GM08714 (cell line): Measurements from ENCODE around the gene MCHR1.

ENCODE experiments used
- H3K4me3 ChIP-seq: fragments of 200-500 bp; sonication (Bioruptor generic); 2 replicates; pipeline ENCODE4 v1.5.1; 2014; ENCODE audit warnings: mild to moderate bottlenecking, low read length, inconsistent platforms
- ZNF274 ChIP-seq: IDR thresholded peaks from 2 replicates; pipeline ENCODE4 v1.6.1; 2012; ENCODE audit warnings: mild to moderate bottlenecking, low read depth, low read length

The MCHR1 gene

DNA sequence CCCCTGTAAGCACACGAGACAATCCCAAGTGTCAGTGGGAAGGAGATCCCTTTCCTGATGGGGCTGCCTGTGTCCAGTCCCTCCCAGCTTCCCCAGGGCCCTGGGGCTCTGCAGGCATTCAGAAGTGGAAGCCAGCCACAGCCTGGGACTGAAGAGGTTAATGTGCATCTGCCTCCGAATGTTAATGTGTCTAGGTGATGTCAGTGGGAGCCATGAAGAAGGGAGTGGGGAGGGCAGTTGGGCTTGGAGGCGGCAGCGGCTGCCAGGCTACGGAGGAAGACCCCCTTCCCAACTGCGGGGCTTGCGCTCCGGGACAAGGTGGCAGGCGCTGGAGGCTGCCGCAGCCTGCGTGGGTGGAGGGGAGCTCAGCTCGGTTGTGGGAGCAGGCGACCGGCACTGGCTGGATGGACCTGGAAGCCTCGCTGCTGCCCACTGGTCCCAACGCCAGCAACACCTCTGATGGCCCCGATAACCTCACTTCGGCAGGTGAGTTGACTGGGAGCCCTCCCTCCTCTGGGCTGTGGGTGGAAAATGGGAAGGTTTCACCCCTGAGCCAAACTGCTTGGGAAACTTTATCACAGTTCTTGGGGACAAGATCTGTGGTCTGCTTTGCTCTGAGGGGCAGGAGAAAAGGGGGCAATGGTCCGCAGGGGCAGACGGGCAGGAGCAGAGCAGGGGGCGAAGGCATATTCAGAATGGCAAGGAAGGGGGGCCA lies at the start of gene MCHR1:
Gene MCHR1, plus strand, starts transcription at position 236 of the 715 bp plus-strand sequence. Its CDS starts 169 bp downstream, at position 405.
- TF ChIP-seq ZNF274, result no peak
- no peak within 1 kb of the TSS for H3K4me3 ChIP-seq

DNA sequence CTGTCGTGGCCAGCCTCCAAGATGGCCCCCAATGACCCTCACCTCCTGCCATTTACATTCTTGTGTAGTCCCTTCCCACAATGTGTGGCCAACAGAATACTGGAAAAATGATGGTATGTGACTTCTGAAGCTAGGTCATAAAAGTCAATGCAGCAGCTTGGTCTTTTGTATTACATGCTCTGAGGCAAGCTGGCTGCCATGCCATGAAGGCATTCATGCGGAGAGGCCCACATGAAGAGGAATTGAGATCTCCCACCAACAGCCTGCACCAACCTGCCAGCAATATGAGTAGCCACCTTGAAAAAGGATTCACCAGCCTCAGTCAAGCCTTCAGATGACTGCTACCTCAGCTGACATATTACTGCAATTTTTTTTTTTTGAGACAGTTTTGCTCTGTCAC lies 47.4 kb upstream of the MCHR1 start:
- TF ChIP-seq ZNF274, result no peak
- no peak overlapping the region for H3K4me3 ChIP-seq

GRCh38 chr22:40633036-40633435 lies 46.2 kb upstream of the MCHR1 start:
- no peak for TF ChIP-seq ZNF274
- no peak overlapping the region for H3K4me3 ChIP-seq

DNA sequence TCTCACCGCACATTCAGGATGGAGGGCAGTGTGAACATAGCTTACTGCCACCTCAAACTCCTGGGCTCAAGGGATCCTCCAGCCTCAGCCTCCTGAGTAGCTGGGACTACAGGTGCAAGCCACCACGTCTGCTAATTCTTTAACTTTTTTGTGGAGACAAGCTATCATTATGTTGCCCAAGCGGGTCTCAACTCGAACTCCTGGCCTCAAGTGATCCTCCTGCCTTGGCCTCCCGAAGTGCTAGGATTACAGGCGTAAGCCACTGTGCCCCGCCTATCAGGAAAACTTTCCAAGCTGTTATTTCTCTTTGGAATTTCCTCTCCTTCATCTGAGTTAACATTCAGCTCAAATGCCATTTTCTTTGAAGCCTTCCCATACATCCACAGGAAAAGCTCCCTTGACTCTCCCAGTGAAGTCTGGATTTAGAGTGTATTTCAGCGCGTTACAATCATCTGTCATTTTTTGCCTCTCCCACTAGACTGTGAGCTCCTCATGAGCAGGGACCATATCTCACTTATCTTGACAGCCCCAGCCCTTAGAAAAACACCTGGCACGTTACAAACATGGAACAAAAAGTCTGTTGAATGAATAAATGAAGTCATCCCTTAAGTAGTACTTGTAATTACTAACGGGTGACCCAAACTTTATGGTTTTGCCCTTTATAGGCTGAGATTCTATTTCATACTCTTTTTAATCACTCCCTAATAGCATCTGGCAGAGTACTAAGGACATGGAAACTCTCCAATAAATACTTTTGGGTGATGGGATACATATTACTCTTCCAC lies 45.0 kb upstream of the MCHR1 start:
- no peak overlapping the region for H3K4me3 ChIP-seq
- TF ChIP-seq ZNF274, result no peak

GRCh38 chr22:40635043-40635939 lies 44.0 kb upstream of the MCHR1 start:
- peak overlapping the region; percentile 83 for H3K4me3 ChIP-seq
- TF ChIP-seq ZNF274, result no peak

DNA sequence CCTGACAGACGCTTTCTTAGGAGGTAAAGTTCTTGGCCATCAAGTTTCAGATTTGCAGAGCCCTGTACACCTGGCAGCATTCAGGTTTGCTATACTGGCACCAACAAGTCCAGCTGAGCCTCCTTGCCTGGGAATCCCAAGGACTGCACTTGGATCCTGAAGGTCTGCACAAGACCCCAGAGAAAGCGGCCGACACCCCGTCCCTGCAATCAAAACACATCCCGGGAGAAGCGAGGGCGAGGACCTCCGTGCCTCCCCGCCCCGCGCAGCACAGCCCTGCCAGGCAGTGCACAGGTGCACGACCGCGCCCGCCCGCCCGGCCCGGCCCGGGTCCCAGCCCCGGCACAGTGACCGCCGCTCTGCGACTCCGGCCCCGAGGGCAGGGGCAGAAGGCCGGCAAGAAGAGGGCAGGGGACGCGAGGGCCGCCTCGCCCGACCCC lies 43.3 kb upstream of the MCHR1 start:
- peak overlapping the region; percentile 83 for H3K4me3 ChIP-seq
- TF ChIP-seq ZNF274, result no peak

DNA sequence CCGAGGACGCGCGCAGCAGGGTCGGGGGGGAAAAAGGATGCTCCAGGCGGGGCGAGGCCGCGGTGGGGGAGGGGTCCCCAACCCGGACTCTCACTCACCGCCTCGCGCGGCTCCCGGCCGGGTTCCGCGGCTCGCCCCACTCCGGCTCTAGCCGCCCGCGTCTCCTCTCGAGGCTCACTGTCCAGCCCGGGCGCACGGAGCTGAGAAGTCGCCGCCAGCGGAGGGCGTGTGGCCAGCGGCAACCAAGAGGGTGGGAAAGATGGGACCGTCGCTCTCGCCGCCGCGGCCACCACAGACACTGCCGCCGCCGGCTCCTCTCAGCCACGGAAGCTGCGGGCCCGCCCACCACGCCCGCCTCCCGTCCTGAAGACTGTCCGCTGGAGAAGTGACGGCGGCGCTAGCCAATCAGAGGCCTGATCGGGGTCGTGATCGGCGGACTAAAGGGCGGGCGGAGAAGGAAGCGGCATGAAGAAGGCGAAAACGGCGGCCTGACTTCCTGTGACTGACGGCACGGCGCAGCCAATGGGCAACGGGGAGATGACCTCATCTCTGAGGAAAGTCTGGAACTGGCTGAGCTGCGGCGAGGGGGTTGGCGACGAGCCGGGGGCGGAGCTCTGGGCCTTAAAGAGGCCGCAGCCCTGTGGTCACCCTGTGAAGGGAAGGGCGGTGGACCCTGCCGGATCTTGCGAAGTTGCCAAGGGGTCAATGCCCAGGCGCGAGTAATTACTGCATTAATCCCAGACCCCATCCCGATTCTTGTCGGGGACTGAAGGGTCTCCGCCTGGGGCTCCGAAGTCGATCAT lies 42.7 kb upstream of the MCHR1 start, which contains the start of gene MRTFA:
Gene MRTFA, minus strand, starts transcription at position 340 of the 803 bp plus-strand sequence.
- TF ChIP-seq ZNF274, result no peak
- peak within 1 kb of the TSS; percentile 83 for H3K4me3 ChIP-seq

- TF ChIP-seq ZNF274, result no peak
- peak overlapping the region; percentile 81 for H3K4me3 ChIP-seq
Observed at GRCh38 chr22:40637183-40638150, 41.8 kb upstream of the MCHR1 start.

GRCh38 chr22:40638261-40638660 lies 41.0 kb upstream of the MCHR1 start:
- no peak for TF ChIP-seq ZNF274
- no peak overlapping the region for H3K4me3 ChIP-seq

GRCh38 chr22:40641269-40641668 lies 38.0 kb upstream of the MCHR1 start:
- H3K4me3 ChIP-seq, result no peak overlapping the region
- no peak for TF ChIP-seq ZNF274

- no peak for TF ChIP-seq ZNF274
- H3K4me3 ChIP-seq, result no peak overlapping the region
Observed at GRCh38 chr22:40642316-40642715, 37.0 kb upstream of the MCHR1 start.

DNA sequence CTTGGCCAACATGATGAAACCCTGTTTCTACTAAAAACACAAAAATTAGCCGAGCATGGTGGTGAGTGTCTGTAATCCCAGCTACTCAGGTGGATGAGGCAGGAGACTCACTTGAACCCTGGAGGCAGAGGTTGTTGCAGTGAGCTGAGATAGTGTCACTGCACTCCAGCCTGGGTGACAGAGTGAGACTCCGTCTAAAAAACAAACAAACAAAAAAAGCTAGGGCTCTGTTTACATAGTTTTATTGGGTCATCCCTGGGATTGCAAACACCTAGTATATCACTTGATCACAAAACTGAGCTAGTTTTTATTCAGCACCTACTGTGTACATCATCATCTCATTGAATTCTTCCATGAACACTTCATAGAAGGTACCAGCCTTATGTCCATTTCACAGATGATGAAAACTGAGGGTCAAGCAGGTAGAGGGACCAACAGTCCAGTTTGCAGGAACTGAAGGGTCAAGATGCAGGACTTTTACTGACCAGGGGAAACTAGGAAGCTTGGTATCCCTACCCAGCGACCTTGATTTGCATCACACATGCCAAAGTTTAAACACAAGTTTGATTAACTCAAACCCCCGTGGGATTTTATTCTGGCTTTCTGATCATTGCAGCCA lies 33.6 kb upstream of the MCHR1 start:
- TF ChIP-seq ZNF274, result no peak
- no peak overlapping the region for H3K4me3 ChIP-seq

- TF ChIP-seq ZNF274, result no peak
- no peak overlapping the region for H3K4me3 ChIP-seq
Observed at GRCh38 chr22:40648386-40648785, 30.9 kb upstream of the MCHR1 start.
